Fibroblast of the conjunctiva (primary cell): Measurements from ENCODE around the gene PLD5.
"Not testable (repeated sequence)": the region's sequence is repeated elsewhere in the genome, so short reads cannot be mapped to it uniquely, and the experiment has no call there.

Source experiments
- DNase-seq: peaks from one replicate; pipeline ENCODE4 v3.0.0-alpha.2; 2010; ENCODE audit warnings: low read depth

Gene PLD5

GRCh38 chr1:242489545-242489944 lies 35.0 kb downstream of the PLD5 start:
- DNase-seq, result no peak

DNA sequence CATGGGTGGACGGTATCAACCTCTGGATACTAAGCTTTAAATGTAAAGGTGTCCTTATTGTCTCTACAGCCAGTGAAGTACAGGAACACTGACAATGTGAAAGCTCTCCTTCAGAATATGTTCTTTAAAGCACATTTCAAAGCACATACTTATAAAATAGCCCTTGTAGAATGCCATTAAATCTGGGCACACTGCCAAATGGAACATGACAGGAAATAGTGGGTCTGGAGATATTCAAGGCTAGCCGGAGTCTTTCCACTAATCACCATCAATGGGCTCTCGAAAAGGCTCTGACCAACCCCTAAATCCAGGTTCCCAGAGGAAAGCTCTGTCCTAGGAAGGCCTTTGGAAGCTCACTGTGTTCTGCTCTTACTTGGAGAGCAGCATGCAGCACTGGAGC lies 46.6 kb downstream of the PLD5 start:
- DNase-seq, result no peak

DNA sequence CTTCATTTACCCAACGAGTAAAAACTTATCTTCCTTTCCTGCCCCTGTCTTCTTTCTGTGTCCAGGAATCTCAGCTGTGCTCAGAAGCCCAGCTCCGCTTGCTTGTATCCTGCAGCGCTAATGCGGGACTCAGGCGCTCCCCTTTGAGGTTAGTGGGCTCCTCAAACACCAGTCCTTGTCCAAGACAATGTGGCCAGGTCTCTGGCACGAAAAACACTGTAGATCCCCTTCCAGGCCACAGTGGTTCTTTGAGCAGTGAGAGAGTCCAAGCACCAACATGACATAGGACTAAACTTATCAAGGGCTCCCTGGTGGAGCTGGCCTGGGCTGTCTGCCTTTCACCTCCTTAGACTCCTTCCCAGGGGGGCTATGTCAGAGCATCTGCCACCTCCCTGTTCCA lies 53.7 kb downstream of the PLD5 start:
- DNase-seq, result no peak

GRCh38 chr1:242468784-242469183 lies 55.7 kb downstream of the PLD5 start:
- no peak for DNase-seq

- DNase-seq, result peak; percentile 33
Measured at GRCh38 chr1:242467556-242468145, 56.8 kb downstream of the PLD5 start.

GRCh38 chr1:242462867-242463266 lies 61.6 kb downstream of the PLD5 start:
- DNase-seq, result no peak

DNA sequence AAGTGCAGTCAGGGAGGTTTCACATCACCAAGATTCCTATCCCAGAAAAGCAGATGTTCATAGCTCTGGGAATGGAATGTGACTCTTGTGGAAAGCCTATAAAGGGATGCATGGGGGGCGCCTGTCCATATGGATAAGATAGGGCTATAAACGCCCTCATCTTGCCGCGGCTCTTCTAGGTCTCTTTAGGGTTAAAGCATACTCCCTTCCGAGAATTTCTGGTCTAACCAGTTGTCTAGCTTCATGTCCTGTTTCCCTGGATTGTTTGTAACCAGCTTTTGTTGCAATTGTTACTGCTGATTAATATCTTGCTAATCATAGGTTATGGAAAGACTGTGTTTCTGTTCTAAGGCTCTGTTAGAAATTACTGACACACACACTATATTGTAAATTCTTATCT lies 64.8 kb downstream of the PLD5 start:
- not testable (repeated sequence) for DNase-seq

- DNase-seq, result no peak
Measured at GRCh38 chr1:242456726-242457269, 67.7 kb downstream of the PLD5 start.

GRCh38 chr1:242455052-242455361 lies 69.5 kb downstream of the PLD5 start:
- DNase-seq, result no peak

- DNase-seq, result peak; percentile 10
Measured at GRCh38 chr1:242454262-242455051, 70.0 kb downstream of the PLD5 start.

- no peak for DNase-seq
Measured at GRCh38 chr1:242452573-242452972, 71.9 kb downstream of the PLD5 start.

DNA sequence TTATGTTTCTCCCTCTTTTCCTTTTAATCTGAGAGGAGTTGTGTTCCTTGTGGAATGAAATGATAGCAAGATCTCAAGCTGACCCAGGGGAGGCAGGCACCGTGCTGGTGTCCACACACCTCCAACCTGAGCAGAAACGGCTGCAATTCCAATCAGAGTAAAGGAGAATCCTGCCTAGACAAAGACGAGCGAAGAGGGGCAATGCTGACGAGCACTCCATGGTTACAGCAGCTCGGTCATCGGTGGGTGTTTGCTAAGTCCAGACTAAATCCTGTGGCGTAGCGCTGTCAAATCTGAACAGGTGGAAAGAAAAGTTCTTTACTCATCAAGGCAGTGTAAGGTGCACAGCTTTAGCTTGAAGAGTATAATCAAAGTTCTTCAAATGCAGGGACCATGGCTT lies 74.8 kb downstream of the PLD5 start:
- no peak for DNase-seq

DNA sequence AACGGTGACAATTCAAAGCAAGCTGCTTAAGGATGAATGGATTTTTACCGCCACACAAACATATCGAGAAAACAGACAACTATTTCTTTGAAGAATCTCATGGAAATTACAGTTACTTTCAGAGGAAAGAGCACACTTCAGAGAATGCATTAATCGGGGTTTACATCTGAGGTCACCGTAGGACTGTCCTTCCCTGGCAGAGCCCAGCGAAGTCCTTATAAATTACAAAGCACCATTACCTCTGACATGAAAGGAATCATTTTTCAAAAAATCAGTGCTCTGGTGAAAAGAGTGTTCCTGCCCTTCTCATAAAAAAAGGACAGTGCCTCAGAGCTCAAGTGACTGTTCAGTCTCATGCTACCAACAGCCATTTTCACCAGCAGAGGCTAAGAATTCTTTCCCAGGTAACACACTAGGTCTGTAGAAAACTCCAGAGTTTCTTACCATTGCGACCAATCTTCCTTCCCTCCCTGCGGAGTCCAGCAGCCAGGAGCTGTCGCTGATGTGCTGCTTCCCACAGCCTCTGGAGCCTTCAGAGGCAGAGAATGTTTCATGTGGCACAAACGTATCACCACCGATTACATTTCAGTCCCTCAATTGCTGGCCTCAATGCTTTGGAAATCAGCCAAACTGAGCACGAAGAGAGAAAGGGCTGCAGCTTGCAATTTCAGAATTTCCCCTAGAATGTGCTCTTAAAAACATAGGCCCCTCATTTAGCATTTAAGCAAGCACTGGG lies 75.4 kb downstream of the PLD5 start:
- DNase-seq, result no peak

DNA sequence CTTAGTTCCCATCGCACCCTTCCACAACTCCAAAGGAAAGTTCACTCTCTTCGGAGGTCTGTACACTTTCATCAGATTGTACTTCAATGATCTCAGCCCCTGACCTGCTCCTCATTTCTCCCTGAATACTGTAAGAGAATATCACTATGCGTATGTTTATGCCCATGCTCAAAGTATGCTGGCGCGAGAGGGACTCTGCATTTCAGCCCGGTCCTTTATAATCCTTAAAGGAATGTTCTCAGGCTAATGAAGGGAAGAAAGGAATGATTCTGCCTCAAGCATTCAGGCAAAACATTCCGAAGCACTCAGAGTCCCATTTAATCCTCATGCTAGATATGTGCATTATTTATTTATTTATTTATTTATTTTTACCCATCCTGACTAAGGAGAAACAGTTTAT lies 76.8 kb downstream of the PLD5 start:
- no peak for DNase-seq

- DNase-seq, result no peak
Measured at GRCh38 chr1:242440757-242441156, 83.7 kb downstream of the PLD5 start.

DNA sequence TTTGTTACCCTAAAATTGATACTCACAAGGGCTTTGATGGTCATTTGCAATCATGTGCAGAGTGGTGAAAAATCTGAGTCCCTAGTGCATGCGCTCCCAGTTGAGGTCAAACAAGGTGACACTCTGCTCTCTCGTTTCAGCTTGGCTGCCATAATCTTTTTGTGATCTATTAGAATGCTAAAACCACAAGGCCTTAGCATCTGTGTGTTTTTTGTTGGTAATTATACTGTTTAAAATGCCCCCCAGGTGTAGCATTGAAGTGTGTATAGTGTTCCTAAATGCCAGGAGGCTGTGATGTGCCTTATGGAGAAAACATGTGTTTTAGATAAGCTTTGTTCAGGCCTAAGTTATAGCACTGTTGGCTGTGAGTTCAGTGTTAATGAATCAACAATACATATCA lies 89.3 kb downstream of the PLD5 start:
- no peak for DNase-seq

GRCh38 chr1:242432491-242433095 lies 91.9 kb downstream of the PLD5 start:
- no peak for DNase-seq

DNA sequence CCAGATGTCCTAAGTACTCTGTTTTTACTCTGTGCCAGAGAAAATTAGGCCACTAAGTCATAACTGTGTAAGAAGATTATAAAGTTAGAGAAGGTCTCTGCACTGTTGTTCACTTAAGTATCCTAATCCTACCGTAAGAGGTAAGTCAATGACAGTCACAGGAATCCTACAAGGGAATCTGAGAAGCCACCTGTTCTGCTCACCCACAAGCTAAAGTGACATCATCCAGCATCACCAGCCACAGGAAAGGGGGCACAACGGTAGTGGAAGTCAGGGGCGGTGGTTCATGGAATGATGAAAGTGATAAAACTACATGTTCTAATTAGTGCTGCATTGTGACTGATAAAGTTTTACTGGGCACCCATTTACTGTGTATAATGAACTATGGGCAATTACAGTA lies 92.7 kb downstream of the PLD5 start:
- DNase-seq, result no peak

DNA sequence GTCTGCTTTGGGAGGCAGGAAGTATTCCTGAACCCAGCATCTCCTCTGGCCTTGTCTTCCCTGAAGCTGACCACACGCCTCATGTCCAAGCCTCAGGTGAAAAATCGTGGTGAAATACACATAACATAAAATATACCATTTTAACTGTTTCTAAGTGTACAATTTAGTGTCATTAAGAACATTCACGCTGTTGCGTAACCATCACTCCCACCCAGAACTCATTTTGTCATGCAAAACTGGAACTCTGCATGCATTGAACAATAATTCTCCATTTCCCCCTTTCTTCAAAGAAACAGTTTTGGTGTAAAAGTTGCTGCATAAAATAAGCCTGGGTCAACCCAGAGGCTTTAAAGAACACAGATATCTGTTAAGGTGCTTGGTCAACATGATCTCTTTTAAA lies 93.5 kb downstream of the PLD5 start:
- DNase-seq, result no peak

DNA sequence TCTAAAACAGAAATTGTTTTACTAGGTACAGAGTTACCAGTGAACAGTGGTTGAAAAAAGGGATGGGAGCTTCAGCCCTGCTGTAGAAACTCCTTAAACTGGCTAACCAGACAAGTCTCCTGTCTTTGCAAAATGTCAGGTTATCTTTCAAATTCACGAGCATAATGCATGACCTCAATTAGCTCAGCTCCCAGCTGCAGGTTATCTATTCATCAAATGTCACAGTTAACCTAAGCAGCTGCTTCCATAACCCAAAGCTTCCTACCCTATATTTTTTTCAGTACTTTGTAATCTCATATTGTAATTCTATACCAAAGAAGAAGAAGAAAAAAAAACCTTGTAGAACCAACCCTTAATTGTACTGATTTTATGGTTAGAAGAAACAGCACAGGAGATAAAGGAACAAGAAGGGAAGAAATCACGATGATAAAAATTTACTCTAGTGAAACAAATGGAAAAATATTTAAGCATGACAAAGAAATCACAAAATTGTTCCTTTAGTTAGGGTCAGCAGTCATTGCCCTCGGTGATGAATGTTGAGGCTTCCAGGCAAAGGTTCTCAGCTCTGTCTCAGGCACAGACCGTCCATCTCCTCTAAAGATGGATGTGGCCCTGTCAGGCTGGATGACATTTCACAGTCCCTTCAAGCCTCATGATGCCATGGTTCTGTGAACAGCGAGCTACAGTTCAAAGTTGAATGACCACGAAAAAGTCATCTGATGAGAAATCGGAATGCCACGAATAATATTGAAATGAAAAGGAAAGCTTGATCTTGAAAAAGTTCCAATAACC lies 95.9 kb downstream of the PLD5 start:
- DNase-seq, result no peak

DNA sequence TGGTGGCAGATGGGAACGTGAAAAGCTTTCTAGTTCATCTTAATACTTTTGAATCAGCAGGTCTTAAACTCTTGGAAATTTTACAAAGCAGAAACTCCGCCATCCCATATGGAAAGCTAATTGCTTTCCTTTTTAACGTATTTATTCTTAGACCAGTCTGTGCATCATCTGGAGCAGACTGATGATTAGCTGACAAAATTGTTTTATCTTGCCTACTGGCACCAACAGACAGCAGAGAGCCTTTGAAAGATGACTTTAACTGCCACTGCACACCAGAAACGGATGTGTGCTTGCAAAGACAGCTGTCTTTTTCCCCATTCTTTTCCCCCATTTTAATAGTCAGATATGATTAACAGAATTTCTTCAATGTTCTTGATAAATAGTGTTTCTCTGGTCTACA lies 97.0 kb downstream of the PLD5 start:
- DNase-seq, result no peak
